HG03280 (cell line): Measurements from ENCODE around the gene CD180.
A peak's percentile ranks its signal among the peaks of the same experiment; 100 is the strongest.
"Not testable (repeated sequence)": the region's sequence is repeated elsewhere in the genome, so short reads cannot be mapped to it uniquely, and the experiment has no call there.

ENCODE experiments used
- ATAC-seq: cut with Tn5 transposase; IDR thresholded peaks from one replicate; pipeline ENCODE4 v1.9.1; 2021; ENCODE audit warnings: mild to moderate bottlenecking, moderate library complexity; ENCODE audit not compliant: unreplicated experiment

The CD180 gene

DNA sequence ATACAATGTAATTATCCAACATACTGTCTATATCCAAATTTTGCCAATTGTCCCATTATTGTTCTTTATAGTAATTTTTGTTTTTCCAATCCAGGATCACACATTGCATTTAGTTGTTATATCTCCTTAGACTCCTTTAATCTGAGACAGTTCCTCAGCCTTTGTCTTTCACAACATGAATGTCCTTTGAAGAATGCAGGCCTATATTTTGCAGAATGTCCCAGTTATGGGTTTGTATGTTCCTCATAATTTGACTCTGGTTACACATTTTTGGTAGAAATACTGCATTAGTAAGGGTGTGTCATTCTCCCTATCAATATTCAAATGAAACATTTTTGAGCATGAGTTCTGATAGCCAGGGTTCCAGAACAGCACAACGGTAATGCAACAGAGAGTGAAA is 6.7 kb downstream of the CD180 start:
- ATAC-seq = no peak

DNA sequence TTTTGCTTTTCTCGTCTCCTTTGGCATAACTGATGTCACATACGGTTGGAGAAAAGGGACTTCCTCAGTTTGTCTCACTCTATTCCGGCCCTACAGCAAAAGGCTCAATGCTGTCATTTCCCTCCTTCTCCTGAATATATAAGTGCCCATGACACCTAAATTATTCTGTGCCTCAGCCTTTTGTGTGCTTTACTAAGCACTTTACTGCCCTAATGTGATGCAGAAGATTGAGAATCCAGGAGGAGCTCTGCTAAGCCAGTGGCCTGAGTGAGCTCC is 7.6 kb downstream of the CD180 start:
- no peak for ATAC-seq

DNA sequence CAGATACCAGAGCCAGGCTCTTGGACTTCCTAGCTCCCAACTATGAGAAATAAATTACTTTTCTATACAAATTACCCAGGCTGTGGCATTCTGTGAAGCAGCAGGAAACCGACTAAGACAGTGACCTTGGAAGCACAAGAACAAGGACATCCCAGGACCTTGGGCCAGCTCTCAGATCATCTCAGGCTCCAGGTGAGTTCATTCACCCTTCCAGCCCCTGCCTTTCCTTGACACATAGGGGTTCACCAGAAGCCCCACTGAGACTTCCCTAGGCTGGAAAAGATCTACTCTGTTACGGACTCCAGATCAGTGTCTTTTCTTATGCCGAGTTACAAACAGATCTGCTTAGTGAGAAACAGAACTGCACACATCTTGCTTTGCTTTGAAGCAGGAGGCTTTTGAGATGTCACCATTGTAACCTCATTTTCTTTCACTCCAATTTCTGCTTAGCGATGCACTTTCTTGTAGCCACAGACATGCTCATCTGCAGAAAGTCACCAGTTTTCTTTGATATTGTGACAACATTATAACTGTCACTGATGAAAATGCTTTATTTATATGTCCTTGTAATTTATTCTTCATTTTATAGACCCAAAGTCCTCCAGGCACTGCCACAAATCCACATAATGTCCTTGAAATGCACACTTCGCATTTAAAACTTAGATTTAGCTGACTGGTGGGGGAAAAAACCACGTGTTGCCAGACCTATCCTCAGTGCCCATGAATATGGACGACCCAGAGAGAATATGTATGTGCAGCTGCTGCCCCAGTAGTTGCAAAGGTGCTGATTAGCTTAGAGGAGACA is 8.1 kb downstream of the CD180 start:
- no peak for ATAC-seq

- no peak for ATAC-seq
Measured at GRCh38 chr5:67187006-67187715, 9.4 kb downstream of the CD180 start.

DNA sequence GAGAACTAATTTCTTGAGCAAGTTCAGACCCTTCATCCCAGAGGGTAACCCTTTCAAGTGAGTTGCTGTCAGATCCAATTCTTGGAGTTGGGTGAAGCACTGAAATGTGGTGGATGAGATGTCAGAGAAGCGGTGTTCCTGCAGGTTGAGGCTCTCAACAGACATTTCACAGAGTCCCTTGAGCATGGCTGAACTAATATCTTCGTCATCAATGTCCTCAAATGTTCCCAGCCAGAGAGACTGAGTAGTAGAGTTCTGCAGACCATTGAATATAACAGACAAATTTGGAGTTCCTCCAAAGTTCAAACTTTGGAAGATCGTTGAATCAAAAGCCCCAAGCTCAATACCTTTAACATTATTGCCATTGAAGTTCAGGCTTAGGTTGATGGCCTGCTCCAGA is 12.7 kb downstream of the CD180 start:
- no peak for ATAC-seq

DNA sequence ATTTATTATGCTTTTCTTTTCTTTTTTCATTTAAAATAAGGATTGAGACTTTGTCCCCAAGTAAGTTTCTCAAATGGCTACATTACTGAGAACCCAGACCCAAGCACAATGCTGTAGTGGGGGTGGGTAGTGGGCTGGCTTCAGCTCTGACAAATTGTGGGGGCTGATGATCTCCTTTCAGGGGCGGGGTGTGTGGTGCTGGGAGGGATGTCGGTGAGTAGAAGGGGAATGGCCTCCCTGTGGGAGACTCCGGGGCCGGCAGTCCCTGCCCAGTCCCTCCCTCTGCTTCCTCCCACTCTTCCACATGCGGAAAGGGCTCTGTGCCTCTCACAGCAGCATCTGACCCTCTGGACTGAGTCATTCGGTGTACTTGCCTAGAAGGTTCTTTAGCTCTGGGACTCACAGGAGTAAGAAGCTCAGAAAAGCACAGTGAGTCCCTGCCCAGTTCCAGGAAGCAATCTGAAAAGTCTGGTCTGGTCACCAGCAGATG is 14.3 kb downstream of the CD180 start:
- no peak for ATAC-seq

DNA sequence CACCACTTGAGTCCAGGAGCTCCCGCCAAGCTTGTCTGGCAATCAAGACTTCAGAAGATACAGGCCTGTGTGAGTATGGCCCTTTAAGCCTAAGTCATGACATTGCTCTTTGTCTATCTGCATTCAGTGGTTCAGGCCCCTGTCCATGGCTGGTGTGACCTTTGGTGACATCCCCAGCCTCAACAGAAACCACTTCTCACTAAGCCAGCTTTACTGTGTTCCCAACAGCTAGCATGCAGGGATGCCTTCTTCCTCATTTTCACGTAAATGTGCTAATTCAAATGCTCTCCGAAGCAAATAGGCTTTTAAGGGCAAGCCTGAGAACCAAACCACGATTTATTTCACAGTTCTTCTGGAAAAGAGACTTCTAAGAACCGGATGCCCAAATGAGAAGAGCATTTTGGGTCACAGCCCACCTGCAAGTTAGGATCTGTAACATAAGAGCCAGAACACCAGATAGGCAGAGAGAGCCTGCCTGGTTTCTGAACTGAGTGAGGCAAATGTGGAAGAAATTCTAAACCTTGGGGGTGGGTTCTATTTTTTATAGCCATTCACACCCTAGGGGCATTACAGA is 14.9 kb downstream of the CD180 start:
- no peak for ATAC-seq

- no peak for ATAC-seq
Measured at GRCh38 chr5:67179697-67180361, 16.8 kb downstream of the CD180 start.

GRCh38 chr5:67178966-67179365 is 17.6 kb downstream of the CD180 start:
- ATAC-seq = no peak

GRCh38 chr5:67178085-67178484 is 18.5 kb downstream of the CD180 start:
- ATAC-seq = no peak

GRCh38 chr5:67176936-67177335 is 19.7 kb downstream of the CD180 start:
- no peak for ATAC-seq

- ATAC-seq = no peak
Measured at GRCh38 chr5:67173959-67174358, 22.6 kb downstream of the CD180 start.

DNA sequence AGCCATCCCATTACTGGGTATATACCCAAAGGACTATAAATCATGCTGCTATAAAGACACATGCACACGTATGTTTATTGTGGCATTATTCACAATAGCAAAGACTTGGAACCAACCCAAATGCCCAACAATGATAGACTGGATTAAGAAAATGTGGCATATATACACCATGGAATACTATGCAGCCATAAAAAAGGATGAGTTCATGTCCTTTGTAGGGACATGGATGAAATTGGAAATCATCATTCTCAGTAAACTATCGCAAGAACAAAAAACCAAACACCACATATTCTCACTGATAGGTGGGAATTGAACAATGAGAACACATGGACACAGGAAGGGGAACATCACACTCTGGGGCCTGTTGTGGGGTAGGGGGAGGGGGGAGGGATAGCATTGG is 23.2 kb downstream of the CD180 start:
- ATAC-seq = not testable (repeated sequence)

DNA sequence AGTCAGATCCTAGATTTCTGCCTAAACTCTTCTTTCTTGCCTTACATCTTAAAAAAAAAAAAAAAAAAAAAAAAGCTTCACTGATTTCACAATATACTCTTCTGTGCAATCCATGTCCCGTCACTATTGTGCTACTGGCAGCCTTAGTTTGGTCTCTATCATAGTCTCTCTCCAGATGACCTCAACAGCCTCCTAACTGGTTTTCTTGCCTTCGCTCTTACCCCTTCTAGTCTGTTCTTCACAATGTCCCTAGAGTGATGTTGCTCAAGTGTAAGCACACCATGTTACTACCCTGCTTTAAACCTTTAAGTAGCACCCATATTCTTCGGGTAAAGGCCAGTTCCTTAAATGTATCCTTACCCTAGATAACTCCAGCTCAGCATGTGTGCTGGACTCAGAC is 25.8 kb downstream of the CD180 start:
- ATAC-seq = no peak

- no peak for ATAC-seq
Measured at GRCh38 chr5:67168069-67168468, 28.5 kb downstream of the CD180 start.

GRCh38 chr5:67166460-67167285 is 29.9 kb downstream of the CD180 start:
- ATAC-seq = peak; percentile 60

- peak; percentile 86 for ATAC-seq
Measured at GRCh38 chr5:67165526-67166459, 30.8 kb downstream of the CD180 start.

DNA sequence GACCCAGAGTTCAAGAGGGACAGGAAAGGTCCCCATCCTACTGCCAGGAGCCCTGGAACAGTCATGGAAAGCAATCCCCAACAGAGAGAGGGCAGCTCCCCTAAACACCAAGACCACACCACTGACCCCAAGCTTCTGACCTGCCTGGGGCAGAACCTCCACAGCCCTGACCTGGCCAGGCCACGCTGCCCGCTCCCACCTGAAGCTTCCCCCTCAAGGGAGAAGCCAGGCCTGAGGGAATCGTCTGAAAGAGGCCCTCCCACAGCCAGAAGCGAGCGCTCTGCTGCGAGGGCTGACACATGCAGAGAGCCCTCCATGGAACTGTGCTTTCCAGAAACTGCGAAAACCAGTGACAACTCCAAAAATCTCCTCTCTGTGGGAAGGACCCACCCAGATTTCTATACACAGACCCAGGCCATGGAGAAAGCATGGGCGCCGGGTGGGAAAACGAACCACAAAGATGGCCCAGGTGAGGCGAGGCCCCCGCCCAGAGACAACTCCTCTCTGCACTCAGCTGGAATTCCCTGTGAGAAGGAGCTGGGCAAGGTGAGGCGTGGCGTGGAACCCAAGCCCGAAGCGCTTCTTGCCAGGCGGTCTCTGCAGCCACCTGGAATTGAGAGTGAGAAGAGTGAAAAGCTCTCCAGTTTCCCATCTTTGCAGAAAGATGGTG is 31.6 kb downstream of the CD180 start:
- no peak for ATAC-seq
